Stimulated activated naive B cell treated with anti-CD40 and anti-IgM and Interleukin-4, amounts not matched to agents 10 μg/mL and 1 μg/mL and 100 μg/mL, for 72 hours (primary cell): ENCODE data around the gene ERP44.
"Not testable (repeated sequence)": the region's sequence is repeated elsewhere in the genome, so short reads cannot be mapped to it uniquely, and the experiment has no call there.

Source experiments
- ATAC-seq, 2 donors: fragments of 150-1000 bp; cut with Tn5 transposase; replicated peaks; 2 replicates each; pipeline ENCODE4 v1.10.0; 2021; ENCODE audit warnings: moderate library complexity in 1 of 2
- DNase-seq: peaks from one replicate; pipeline ENCODE4 v3.0.0; 2021
- H3K27ac Mint-ChIP-seq: one replicate; pipeline ENCODE4 v1.8.0; 2022; ENCODE audit warnings: mild to moderate bottlenecking, mixed read lengths
- H3K27me3 Mint-ChIP-seq, 2 donors: one replicate each; pipeline ENCODE4 v1.8.0; 2022; ENCODE audit warnings: mixed read lengths in 2 of 2
- H3K36me3 Mint-ChIP-seq, 2 donors: one replicate each; pipeline ENCODE4 v1.8.0; 2022; ENCODE audit warnings: mixed read lengths in 2 of 2, mild to moderate bottlenecking in 1 of 2
- H3K4me1 Mint-ChIP-seq, 2 donors: one replicate each; pipeline ENCODE4 v1.8.0; 2022; ENCODE audit warnings: mixed read lengths in 2 of 2, mild to moderate bottlenecking in 1 of 2
- H3K4me3 Mint-ChIP-seq, 2 donors: one replicate each; pipeline ENCODE4 v1.8.0; 2022; ENCODE audit warnings: mild to moderate bottlenecking in 2 of 2, mixed read lengths in 2 of 2, moderate library complexity in 1 of 2
- H3K9me3 Mint-ChIP-seq, 2 donors: one replicate each; pipeline ENCODE4 v1.8.0; 2022; ENCODE audit warnings: mixed read lengths in 2 of 2, mild to moderate bottlenecking in 1 of 2

ERP44 gene

DNA sequence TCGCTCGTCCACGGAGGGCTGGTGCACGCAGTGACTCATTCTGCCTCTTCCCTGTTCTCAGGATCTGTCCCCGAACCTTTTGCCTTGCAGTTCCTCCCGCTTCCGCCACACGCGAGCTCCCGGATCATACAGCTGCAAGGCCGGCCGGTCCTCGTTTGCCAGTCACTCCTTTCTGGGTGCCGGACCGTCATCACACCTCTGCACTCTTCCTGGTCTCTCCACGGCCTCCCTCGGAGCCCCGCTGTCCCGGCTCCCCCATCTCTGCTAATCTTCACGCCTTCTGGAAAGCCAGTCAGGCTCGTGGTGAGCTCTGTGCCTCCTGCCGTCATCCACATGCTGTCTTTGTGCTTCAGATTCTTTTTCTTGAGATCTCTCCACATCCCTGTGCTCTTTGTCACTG, 100.5 kb downstream of the ERP44 start:
- DNase-seq = no peak
- H3K9me3 Mint-ChIP-seq = peaks cover 11 to 16% of the 10 kb centered on the region in 2 donors
- no peak overlapping the region for H3K4me3 Mint-ChIP-seq
- H3K36me3 Mint-ChIP-seq = peaks cover 60 to 81% of the 10 kb centered on the region in 2 donors
- no peaks in the 10 kb centered on the region for H3K27me3 Mint-ChIP-seq
- ATAC-seq = no peak
- H3K27ac Mint-ChIP-seq = no peak overlapping the region
- peaks cover 0 to 4% of the 10 kb centered on the region in 2 donors for H3K4me1 Mint-ChIP-seq

DNA sequence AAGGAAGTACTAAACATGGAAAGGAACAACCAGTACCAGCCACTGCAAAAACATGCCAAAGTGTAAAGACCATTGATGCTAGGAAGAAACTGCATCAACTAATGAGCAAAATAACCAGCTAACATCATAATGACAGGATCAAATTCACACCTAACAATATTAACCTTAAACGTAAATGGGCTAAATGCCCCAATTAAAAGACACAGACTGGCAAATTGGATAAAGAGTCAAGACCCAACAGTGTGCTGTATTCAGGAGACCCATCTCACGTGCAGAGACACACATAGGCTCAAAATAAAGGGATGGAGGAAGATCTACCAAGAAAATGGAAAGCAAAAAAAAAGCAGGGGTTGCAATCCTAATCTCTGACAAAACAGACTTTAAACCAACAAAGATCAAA, 108.3 kb downstream of the ERP44 start:
- H3K4me1 Mint-ChIP-seq, H3K27me3 Mint-ChIP-seq, ATAC-seq, H3K27ac Mint-ChIP-seq, DNase-seq, H3K4me3 Mint-ChIP-seq: not testable (repeated sequence)
- Mint-ChIP-seq H3K36me3 (peaks cover 61 to 73% of the 10 kb centered on the region in 2 donors), H3K9me3 (peaks cover 17 to 18% of the 10 kb centered on the region in 2 donors)

DNA sequence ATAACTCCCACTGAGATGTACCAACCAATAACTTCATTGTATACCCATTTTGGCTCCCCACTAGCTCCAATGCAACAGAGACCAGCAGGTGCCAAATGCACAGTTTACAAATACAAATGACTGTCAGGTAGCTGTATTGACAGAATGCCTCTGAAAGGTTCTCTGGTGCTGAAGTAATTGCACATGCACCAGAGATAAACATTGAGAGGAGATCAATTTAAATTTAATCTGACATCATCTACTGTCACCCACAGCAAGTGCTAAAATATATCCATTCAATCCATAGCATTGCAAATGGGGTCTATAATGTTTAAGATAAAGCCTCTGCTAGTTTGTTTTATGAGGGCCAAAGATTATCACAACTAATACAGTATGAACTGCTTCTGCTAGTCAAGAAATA, 112.2 kb downstream of the ERP44 start:
- ATAC-seq (no peak), DNase-seq (no peak)
- peaks cover 33 to 46% of the 10 kb centered on the region in 2 donors for H3K36me3 Mint-ChIP-seq
- no peaks in the 10 kb centered on the region for H3K27me3 Mint-ChIP-seq
- no peak overlapping the region for H3K27ac Mint-ChIP-seq
- no peak overlapping the region for H3K4me3 Mint-ChIP-seq
- peaks cover 0 to 7% of the 10 kb centered on the region in 2 donors for H3K4me1 Mint-ChIP-seq
- H3K9me3 Mint-ChIP-seq = peaks cover 8 to 11% of the 10 kb centered on the region in 2 donors

DNA sequence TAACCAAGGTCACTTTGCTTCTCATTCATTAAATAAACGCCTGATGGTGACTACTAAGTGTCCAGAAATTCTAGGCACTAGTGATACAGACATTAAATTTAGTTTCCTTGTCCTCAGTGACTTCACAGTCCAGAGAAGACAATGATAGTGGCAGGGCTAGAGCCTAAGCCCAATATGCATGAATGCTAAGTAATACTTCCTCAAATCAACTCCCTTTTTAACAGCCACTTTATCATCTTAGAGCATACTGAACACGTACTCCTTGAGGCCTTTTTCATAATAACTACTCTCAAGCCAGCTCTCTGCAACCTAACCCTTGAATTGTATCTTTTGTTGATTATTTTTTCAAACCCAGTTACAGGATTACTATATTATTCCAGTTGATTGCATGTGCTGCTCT, 118.2 kb downstream of the ERP44 start:
- H3K27me3 Mint-ChIP-seq = no peaks in the 10 kb centered on the region
- H3K36me3 Mint-ChIP-seq = peaks cover 5 to 20% of the 10 kb centered on the region in 2 donors
- ATAC-seq (peak in 1 of 2 donors; percentile 27), DNase-seq (no peak)
- H3K9me3 Mint-ChIP-seq = no peaks in the 10 kb centered on the region
- H3K4me1 Mint-ChIP-seq = peaks cover 0 to 2% of the 10 kb centered on the region in 2 donors
- H3K4me3 Mint-ChIP-seq = no peak overlapping the region
- no peak overlapping the region for H3K27ac Mint-ChIP-seq

DNA sequence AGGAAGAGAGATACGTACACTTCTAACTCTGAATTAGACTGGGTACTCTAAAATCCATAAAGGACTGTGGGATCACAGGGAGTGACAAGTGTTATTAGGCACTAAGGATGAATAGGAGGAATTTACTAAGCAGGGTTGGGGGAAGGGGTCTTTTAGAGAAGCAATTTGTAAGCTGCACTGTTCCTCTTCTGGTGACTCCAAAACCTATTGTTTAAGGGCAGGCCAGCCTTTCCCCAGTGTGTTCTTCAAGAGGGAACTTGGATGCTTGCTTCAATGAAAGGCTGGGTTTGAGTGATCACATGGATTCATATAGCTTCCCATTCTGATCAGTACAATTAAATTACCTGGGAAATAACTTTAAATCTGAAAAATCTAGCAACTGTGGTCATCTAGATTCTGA, 120.6 kb downstream of the ERP44 start:
- Mint-ChIP-seq H3K27me3 (no peaks in the 10 kb centered on the region), H3K9me3 (no peaks in the 10 kb centered on the region), H3K4me3 (no peak overlapping the region), H3K36me3 (peaks cover 10 to 37% of the 10 kb centered on the region in 2 donors), H3K4me1 (peaks cover 0 to 2% of the 10 kb centered on the region in 2 donors), H3K27ac (no peak overlapping the region)
- DNase-seq = no peak
- no peak for ATAC-seq

DNA sequence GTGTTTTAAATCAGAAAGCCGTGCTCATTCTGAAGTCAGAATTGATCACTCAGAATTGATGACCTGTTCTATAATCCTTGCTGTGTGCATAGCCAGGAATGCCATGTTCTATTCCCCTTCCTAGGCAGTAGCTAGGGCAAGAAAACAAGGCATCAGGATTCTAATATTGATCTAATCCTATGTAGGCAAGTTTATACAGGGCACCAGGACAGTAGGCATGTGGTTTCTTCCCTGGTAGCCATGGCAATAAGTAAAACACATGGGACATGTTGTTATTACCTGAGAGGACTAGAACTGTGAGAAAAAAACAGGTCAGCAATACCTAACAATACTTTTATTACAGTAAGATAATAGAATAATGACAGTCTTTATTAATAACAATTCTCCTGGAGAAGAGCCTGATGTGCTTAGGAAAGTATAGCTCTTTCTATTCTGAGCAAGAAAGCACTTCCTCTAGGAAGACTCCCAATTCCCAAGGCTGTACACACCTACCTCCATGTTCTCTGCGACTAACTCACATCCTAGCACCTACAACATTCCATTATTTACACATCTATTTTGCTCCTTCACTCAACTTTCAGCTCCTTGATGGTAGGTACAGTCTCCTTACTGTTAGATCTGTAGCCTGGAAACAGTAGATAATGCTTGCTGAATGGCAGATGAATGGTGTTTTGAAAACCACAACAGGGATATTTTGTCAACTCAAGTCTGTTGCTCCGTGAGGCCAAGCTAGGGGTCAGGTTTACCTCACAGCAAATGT, 121.6 kb downstream of the ERP44 start:
- Mint-ChIP-seq H3K4me1 (peaks cover 0 to 2% of the 10 kb centered on the region in 2 donors), H3K9me3 (no peaks in the 10 kb centered on the region), H3K27me3 (no peaks in the 10 kb centered on the region), H3K4me3 (no peak overlapping the region), H3K27ac (no peak overlapping the region), H3K36me3 (peaks cover 10 to 35% of the 10 kb centered on the region in 2 donors)
- no peak for ATAC-seq
- no peak for DNase-seq

DNA sequence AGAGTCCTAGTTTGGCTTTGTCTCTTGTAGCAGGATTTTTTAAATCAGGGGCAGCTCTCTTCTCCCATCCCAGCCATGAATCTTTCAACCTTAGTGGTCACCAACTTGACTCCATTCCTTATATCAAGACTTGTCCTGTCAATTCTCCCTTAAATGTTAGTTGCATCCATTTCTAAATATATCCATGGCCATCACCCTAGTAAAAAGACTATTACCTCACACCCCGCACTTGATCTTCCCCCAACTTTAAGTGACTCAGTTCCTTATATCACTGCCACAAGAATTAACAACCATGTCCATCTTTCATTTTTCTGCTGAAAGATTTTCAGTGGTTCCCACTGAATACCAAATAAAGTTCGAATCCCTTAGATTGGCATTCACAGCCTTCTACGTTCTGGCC, 125.3 kb downstream of the ERP44 start:
- Mint-ChIP-seq H3K4me1 (no peaks in the 10 kb centered on the region), H3K36me3 (peaks cover 14 to 44% of the 10 kb centered on the region in 2 donors), H3K4me3 (no peak overlapping the region), H3K27me3 (no peaks in the 10 kb centered on the region), H3K27ac (no peak overlapping the region), H3K9me3 (no peaks in the 10 kb centered on the region)
- ATAC-seq (no peak), DNase-seq (no peak)

DNA sequence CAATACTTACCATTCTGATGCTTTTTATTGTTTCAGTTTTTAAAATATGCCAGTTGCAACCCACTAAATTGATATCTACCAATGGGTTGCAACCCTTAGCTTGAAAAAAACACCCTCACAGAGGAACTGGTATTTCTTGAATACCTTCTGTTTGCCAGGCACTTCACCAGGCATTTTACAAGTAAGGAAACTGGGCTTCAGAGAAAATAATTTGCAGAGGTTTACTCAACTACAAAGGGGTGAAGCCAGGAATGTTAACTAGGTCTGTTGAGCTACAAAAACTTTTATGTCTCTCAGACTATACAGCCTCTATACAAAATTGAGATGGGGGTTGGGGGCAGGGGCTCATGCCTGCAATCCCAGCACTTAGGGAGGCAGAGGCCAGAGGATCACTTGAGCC, 127.4 kb downstream of the ERP44 start:
- Mint-ChIP-seq H3K4me1 (no peaks in the 10 kb centered on the region), H3K36me3 (peaks cover 18 to 54% of the 10 kb centered on the region in 2 donors), H3K4me3 (no peak overlapping the region), H3K27ac (no peak overlapping the region), H3K9me3 (no peaks in the 10 kb centered on the region), H3K27me3 (no peaks in the 10 kb centered on the region)
- ATAC-seq = no peak
- no peak for DNase-seq

DNA sequence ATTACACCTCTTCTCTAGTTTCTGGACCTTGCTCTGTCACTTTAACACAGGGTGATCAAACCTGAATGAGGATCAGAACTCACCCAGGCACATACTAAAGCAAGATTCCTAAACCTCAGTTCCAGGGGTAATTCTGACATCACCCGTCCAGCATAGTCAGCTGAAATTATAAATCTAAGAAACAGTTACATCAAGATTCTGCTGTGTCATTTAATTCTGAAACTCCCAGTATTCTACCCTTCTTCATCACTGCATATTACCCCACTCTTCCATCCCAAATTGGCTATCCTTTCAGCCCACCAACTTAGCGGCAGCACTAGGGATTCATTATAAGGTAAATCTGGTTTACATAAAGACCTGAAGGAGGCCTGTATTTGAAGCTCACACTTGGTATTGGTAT, 128.3 kb downstream of the ERP44 start:
- no peak for ATAC-seq
- Mint-ChIP-seq H3K27ac (no peak overlapping the region), H3K36me3 (peaks cover 15 to 55% of the 10 kb centered on the region in 2 donors), H3K4me1 (no peaks in the 10 kb centered on the region), H3K9me3 (no peaks in the 10 kb centered on the region), H3K27me3 (no peaks in the 10 kb centered on the region), H3K4me3 (no peak overlapping the region)
- DNase-seq = no peak

DNA sequence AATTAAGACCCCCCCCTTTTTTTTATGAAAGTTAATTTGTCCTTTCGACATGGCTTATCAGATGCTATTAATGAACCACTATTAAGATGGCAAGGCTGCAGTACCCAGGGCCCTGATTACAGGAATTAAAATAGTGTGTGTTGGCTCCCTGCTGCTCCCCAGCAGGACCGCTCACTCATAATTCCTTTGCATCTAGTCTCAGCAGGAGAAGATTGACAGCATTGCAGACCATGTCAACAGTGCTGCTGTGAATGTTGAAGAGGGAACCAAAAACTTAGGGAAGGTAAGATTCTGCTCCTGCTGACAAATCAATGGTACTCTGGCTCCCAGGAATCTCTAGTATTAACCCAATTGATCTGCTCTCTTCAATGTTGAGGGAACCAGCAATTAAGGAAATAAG, 131.3 kb downstream of the ERP44 start:
- Mint-ChIP-seq H3K36me3 (peaks cover 19 to 47% of the 10 kb centered on the region in 2 donors), H3K27me3 (no peaks in the 10 kb centered on the region)
- no peak for ATAC-seq

DNA sequence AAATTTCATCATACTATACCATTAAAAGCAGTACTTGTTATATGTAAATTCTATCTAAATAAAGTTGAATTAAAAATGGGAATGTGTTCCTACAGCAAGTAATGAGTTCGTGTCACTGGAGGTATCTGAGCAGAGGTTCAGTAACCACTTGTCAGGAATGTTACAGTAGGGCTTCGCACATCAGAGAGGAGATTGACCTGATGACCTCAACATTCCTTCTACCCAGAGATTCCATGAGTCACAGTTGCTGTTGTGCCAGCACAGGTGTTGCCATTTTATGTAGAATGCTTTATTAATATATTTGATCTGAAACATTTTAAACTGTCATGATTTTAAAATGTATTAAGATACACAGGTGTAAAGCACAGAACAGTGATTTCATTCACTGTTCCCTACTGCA, 132.1 kb downstream of the ERP44 start:
- no peak overlapping the region for H3K4me3 Mint-ChIP-seq
- no peak overlapping the region for H3K27ac Mint-ChIP-seq
- no peak for ATAC-seq
- H3K4me1 Mint-ChIP-seq = no peaks in the 10 kb centered on the region
- peaks cover 19 to 51% of the 10 kb centered on the region in 2 donors for H3K36me3 Mint-ChIP-seq
- no peaks in the 10 kb centered on the region for H3K9me3 Mint-ChIP-seq
- H3K27me3 Mint-ChIP-seq = no peaks in the 10 kb centered on the region
- no peak for DNase-seq

More for the DNA sequence above, 131.3 kb downstream of the ERP44 start:
- Mint-ChIP-seq H3K4me1 (no peaks in the 10 kb centered on the region), H3K9me3 (no peaks in the 10 kb centered on the region), H3K27ac (no peak overlapping the region), H3K4me3 (no peak overlapping the region)
- no peak for DNase-seq

DNA sequence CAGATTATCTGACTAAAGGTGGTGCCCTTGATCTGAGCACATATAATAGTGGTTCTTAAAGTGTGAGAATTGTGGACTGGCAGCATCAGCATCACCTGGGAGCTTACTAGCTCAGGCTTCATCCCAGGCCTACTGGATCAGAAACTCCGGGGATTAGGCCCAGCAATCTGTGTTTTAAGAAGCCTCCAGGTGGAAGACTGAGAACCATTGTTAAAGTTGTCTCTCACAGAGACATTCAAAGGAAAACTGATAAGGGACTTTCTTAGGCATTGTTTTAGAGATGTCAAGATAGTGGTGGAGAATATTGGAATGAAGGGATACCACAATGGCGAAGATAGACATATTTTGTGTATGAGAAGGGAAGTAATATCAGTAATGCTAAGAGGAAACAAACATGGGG, 132.8 kb downstream of the ERP44 start:
- DNase-seq = no peak
- Mint-ChIP-seq H3K4me3 (no peak overlapping the region), H3K27me3 (no peaks in the 10 kb centered on the region), H3K36me3 (peaks cover 21 to 58% of the 10 kb centered on the region in 2 donors), H3K27ac (no peak overlapping the region), H3K4me1 (no peaks in the 10 kb centered on the region), H3K9me3 (no peaks in the 10 kb centered on the region)
- no peak for ATAC-seq

DNA sequence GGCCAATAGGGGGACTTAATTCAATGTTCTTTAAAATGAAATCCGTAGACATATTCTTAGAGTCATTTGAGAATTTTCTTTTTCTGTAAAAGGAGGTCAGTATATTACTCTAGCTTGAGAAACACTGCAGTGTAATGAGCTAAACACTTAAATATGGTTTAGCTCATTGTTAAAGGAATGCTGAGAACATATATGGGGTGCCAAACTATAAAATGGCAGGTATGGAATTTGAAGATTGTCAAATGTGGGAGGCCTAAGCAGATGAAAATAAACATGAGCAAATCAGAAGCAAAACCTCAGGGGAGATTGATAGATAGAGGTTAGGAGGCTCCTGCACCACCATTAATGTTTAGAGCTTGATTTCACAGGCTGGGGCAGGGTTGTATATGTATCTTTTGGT, 134.5 kb downstream of the ERP44 start:
- Mint-ChIP-seq H3K4me3 (no peak overlapping the region), H3K4me1 (no peaks in the 10 kb centered on the region), H3K27ac (no peak overlapping the region), H3K9me3 (no peaks in the 10 kb centered on the region), H3K27me3 (no peaks in the 10 kb centered on the region), H3K36me3 (peaks cover 30 to 54% of the 10 kb centered on the region in 2 donors)
- ATAC-seq = no peak
- DNase-seq = no peak

DNA sequence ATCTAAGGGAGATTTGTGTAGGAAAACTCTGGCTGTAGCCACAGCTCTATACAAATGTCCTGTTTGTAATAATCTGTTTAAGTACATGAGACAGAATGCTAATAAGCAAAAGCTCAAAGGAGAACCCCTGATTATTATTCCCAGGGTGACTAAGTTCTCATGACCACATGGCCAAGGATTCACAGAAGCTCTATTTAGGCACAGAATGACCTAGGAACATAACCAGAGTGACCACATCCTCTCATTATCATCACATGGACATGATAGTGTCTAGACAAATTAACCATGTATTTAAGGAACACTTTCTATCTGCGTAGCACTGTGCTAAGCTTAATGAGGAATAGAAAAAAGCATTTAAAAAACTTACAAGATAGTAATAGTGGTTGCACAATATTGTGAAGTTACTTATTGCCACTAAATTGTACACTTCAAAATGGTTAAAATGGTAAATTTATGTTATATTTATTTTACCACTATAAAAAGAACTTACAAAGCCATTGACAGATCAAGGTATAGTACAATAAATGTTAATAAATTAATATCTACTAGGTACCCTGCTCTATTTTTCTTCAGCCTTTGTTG, 136.0 kb downstream of the ERP44 start:
- Mint-ChIP-seq H3K9me3 (no peaks in the 10 kb centered on the region), H3K36me3 (peaks cover 26 to 50% of the 10 kb centered on the region in 2 donors), H3K4me3 (no peak overlapping the region), H3K27me3 (no peaks in the 10 kb centered on the region), H3K4me1 (no peaks in the 10 kb centered on the region), H3K27ac (no peak overlapping the region)
- no peak for ATAC-seq
- no peak for DNase-seq

DNA sequence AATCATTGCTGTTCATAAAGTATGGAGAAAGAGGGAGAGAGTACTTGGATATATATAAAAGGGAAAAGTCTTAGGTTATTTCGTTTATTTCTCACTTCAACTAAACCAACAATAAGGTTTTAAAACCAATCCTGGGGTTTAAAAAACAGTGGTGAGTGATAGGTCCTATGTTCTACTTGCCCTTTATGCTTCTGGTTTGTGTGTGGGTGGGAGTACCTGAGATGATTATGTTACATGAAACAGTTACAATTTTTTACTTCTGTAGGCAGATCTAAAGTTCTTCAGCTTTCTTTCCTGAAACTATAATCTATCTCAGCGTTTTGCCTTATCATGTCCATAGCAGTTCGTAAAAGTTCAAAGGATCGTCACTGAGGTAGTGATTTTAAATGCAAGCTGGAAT, 143.2 kb downstream of the ERP44 start:
- Mint-ChIP-seq H3K36me3 (peaks cover 19 to 33% of the 10 kb centered on the region in 2 donors), H3K9me3 (peaks cover 0 to 3% of the 10 kb centered on the region in 2 donors), H3K4me3 (no peak overlapping the region), H3K27me3 (no peaks in the 10 kb centered on the region), H3K27ac (no peak overlapping the region), H3K4me1 (peaks cover 6% of the 10 kb centered on the region in 2 donors)
- no peak for DNase-seq
- no peak for ATAC-seq
